ENCODE data around the gene KCNQ1. TPM values are rescaled to one million over a fixed set of nuclear protein-coding genes. Genes with fewer than 3 reads are reported as not detected.
A peak's percentile ranks its signal among the peaks of the same experiment; 100 is the strongest.

KCNQ1 gene
- total RNA-seq, 1 experiment from 2014 or later = not detected

DNA sequence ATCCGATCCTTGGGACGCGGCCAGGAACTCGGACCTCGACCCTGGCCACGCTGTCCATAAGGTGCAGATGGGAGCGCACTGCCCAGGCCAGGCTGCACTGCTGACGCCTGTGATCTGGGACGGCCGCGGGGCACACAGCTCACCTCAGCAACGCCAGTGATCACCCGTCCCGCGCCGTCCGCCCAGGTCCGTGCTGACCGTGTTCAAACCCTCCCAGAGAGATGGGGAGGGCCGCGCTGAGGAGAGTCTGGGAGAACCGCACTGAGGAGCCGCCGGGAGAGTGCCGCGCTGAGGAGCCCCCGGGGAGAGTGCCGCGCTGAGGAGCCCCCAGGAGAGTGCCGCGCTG is 254.3 kb downstream of the KCNQ1 start:
- intact Hi-C loops (cut with micrococcal nuclease) = no loop called here
- BruUV-seq (replicated peaks) = no TSS peak
- CTCF ChIA-PET = interaction anchor here (0.6 kb wide), 1 partner anchor 192 kb away, joined by 3 read pairs; no protein-coding TSS in a partner anchor
- peak overlapping the region; percentile 72 for H3K4me3 Mint-ChIP-seq (ENCODE audit: unreplicated experiment)
- TF ChIP-seq, protein P1, sequence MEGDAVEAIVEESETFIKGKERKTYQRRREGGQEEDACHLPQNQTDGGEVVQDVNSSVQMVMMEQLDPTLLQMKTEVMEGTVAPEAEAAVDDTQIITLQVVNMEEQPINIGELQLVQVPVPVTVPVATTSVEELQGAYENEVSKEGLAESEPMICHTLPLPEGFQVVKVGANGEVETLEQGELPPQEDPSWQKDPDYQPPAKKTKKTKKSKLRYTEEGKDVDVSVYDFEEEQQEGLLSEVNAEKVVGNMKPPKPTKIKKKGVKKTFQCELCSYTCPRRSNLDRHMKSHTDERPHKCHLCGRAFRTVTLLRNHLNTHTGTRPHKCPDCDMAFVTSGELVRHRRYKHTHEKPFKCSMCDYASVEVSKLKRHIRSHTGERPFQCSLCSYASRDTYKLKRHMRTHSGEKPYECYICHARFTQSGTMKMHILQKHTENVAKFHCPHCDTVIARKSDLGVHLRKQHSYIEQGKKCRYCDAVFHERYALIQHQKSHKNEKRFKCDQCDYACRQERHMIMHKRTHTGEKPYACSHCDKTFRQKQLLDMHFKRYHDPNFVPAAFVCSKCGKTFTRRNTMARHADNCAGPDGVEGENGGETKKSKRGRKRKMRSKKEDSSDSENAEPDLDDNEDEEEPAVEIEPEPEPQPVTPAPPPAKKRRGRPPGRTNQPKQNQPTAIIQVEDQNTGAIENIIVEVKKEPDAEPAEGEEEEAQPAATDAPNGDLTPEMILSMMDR (IDR thresholded peaks at IDR 0.05; ENCODE audit: unreplicated experiment) = no peak
- no peaks in the 10 kb centered on the region for H3K27me3 Mint-ChIP-seq (ENCODE audit: insufficient read depth, unreplicated experiment)
- no peaks in the 10 kb centered on the region for H3K9me3 Mint-ChIP-seq (ENCODE audit: unreplicated experiment)
- POLR2A ChIA-PET = interaction anchor here (0.6 to 1.1 kb wide), 6 partner anchors 25 to 725 kb away, joined by 3 to 4 read pairs (median 3); no protein-coding TSS in a partner anchor
- no peak for DNase-seq (ENCODE audit: unreplicated experiment)
- no peaks in the 10 kb centered on the region for H3K36me3 Mint-ChIP-seq (ENCODE audit: insufficient read depth, unreplicated experiment)
- peak overlapping the region; percentile 50 for H3K27ac Mint-ChIP-seq (ENCODE audit: low read depth, unreplicated experiment)
- H3K4me1 Mint-ChIP-seq (ENCODE audit: insufficient read depth, unreplicated experiment) = peaks cover 6% of the 10 kb centered on the region

DNA sequence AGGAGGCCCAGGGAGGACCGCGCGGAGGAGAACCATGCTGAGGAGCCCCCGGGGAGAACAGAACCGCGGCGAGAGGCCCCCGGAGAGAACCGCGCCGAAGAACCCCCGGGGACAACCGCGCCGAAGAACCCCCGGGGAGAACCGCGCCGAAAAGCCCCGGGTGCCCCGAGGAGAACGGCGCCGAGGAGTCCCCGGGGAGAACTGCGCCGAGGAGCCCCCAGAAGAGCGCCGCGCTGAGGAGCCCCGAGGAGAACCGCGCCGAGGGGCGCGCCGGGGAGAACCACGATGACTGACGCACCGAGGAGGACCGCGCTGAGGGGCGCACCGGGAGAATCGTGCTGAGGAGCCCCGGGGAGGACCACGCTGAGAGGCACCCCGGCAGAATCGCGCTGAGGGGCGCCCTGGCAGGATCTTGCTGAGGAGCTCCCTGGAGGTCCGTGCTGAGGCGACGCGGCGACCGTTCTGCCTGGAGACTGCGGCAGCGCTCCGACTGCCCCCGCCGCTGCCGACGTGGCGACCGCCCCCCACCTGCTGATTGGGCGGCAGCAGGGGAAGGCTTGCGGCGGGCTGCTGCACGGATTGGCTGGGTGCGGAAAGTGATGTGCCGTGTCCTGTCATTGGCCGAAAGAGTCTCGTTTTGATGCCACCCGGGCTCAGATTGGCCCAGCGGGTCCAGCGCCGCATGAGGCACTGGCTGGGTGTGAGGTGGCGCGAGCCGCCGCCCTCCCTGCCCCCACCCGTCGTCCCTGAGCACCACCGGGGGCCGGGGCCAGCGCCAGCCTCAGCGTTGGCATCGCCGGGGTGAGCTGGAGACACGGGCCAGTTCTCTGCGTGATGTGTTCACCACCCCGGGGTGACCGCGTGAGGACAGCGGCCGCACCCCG is 255.0 kb downstream of the KCNQ1 start, which contains the start of gene KCNQ1OT1:
Gene KCNQ1OT1, minus strand, starts transcription at position 464 of the 884 bp plus-strand sequence.
- no TSS peak for BruUV-seq (replicated peaks)
- Mint-ChIP-seq H3K4me1 (ENCODE audit: insufficient read depth, unreplicated experiment) (peaks cover 5% of the 10 kb centered on the region), H3K9me3 (ENCODE audit: unreplicated experiment) (no peaks in the 10 kb centered on the region)

DNA sequence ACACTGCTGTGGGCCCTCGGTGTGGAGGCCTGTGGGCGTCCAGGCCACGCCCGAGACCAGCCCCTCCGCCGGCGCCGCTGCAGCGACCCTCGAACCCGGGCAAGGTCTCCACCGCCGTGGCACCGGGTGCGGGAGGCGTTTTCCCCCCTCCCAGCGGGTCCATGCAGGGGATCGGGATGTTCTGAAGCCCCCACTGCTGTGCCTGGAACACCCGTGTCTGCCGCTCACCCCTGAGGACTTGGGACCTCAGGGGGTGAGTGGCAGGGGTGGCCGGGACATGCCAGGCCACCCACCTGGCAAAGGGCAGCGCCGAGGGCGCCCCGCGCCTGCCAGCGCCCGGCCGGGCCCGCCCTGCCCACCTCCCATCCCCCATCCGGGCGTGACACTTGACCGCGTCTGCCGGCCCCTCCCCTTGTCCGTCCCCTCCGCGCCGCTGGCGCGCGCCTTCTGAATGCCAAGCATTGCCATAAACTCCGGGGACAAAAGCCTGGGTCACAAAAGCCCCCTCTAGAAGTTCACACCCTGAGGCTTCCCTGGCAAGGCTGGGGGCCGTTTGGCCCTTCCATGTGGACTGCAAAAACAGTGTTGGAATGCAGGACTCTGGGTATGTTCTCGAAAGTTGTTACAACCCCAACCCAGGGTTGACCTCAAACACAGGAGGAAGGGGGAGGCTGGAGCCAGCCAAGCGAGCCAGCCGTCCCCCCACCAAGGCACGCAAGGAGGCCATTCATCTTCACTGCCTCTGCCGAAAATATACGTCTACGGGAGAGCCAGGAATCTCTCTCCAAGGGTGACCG is 255.8 kb downstream of the KCNQ1 start:
- POLR2A ChIA-PET = interaction anchor here (0.6 to 1.6 kb wide), 5 partner anchors 10 to 460 kb away, joined by 3 to 8 read pairs (median 4); no protein-coding TSS in a partner anchor
- Mint-ChIP-seq H3K9me3 (ENCODE audit: unreplicated experiment) (no peaks in the 10 kb centered on the region), H3K27me3 (ENCODE audit: insufficient read depth, unreplicated experiment) (no peaks in the 10 kb centered on the region), H3K4me1 (ENCODE audit: insufficient read depth, unreplicated experiment) (no peaks in the 10 kb centered on the region), H3K27ac (ENCODE audit: low read depth, unreplicated experiment) (no peak overlapping the region), H3K4me3 (ENCODE audit: unreplicated experiment) (peak overlapping the region; percentile 72), H3K36me3 (ENCODE audit: insufficient read depth, unreplicated experiment) (no peaks in the 10 kb centered on the region)
- TF ChIP-seq, protein P1 (IDR thresholded peaks at IDR 0.05; ENCODE audit: unreplicated experiment) = no peak
- BruUV-seq (replicated peaks) = TSS peak; percentile 55
- intact Hi-C loops (cut with micrococcal nuclease) = no loop called here
- DNase-seq (ENCODE audit: unreplicated experiment) = peak; percentile 29
- CTCF ChIA-PET = no interaction called here

More for the DNA sequence above, 255.0 kb downstream of the KCNQ1 start, which contains the start of gene KCNQ1OT1:
- ChIA-PET CTCF (no interaction called here), POLR2A (interaction anchor here (0.6 to 1.1 kb wide), 8 partner anchors 9 to 724 kb away, joined by 3 to 8 read pairs (median 3); no protein-coding TSS in a partner anchor)
- Mint-ChIP-seq H3K4me3 (ENCODE audit: unreplicated experiment) (peak within 1 kb of the TSS; percentile 72), H3K27me3 (ENCODE audit: insufficient read depth, unreplicated experiment) (no peaks in the 10 kb centered on the region), H3K36me3 (ENCODE audit: insufficient read depth, unreplicated experiment) (no peaks in the 10 kb centered on the region), H3K27ac (ENCODE audit: low read depth, unreplicated experiment) (peak within 1 kb of the TSS; percentile 50)
- TF ChIP-seq, protein P1 (IDR thresholded peaks at IDR 0.05; ENCODE audit: unreplicated experiment) = no peak
- peak; percentile 89 for DNase-seq (ENCODE audit: unreplicated experiment)
- intact Hi-C loops (cut with micrococcal nuclease) = no loop called here

DNA sequence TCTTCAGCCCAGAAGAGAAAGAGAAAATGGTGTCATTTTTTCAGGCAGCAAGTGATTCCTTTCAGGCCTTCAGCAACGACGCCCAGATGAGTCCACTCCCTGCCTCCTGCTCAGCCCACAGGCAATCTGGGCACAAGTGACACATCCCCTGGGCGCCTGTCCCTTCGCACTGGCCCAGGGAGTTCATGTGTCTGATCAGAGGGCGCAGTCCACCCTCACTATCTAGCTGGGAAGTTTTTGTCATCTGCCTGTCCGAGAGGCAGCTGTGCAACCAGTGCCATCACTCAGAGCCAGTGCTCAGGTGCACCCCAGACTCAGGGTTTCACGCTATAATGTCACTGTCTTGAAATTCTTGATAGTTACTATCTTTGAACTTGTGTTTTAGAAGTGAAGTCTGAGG is 256.4 kb downstream of the KCNQ1 start:
- H3K36me3 Mint-ChIP-seq (ENCODE audit: insufficient read depth, unreplicated experiment) = no peaks in the 10 kb centered on the region
- no peaks in the 10 kb centered on the region for H3K4me1 Mint-ChIP-seq (ENCODE audit: insufficient read depth, unreplicated experiment)
- no peak for DNase-seq (ENCODE audit: unreplicated experiment)
- CTCF ChIA-PET = no interaction called here
- TF ChIP-seq, protein P1 (IDR thresholded peaks at IDR 0.05; ENCODE audit: unreplicated experiment) = no peak
- no peak overlapping the region for H3K27ac Mint-ChIP-seq (ENCODE audit: low read depth, unreplicated experiment)
- POLR2A ChIA-PET = interaction anchor here (0.8 to 1.8 kb wide), 3 partner anchors 13 to 125 kb away, joined by 3 to 4 read pairs (median 4); no protein-coding TSS in a partner anchor
- no peaks in the 10 kb centered on the region for H3K27me3 Mint-ChIP-seq (ENCODE audit: insufficient read depth, unreplicated experiment)
- peak overlapping the region; percentile 72 for H3K4me3 Mint-ChIP-seq (ENCODE audit: unreplicated experiment)
- intact Hi-C loops (cut with micrococcal nuclease) = no loop called here
- BruUV-seq (replicated peaks) = no TSS peak
- H3K9me3 Mint-ChIP-seq (ENCODE audit: unreplicated experiment) = no peaks in the 10 kb centered on the region

Measured in MCF 10A (cell line).